Pulmonary artery endothelial cell (primary cell): Measurements from ENCODE around the gene KIR3DL2. TPM values are rescaled to one million over a fixed set of nuclear protein-coding genes. Genes with fewer than 3 reads are reported as not detected.

Source experiments
- total RNA-seq: library from RNA; depleted of rRNA; stranded (reverse); fragments of >200 nt; gene quantifications from 2 replicates; pipeline ENCODE4 v1.2.3, GENCODE V29; 2014

KIR3DL2 gene
- total RNA-seq, 1 donor from 2014 or later, result not detected

Other genes starting within 250 kb of the KIR3DL2 start
- not detected in 2 replicates for gene LILRB1, start 220.0 kb upstream of the KIR3DL2 start, total RNA-seq
- not detected in 2 replicates for gene LILRB4, start 187.5 kb upstream of the KIR3DL2 start, total RNA-seq
- not detected in 2 replicates for gene KIR3DL3, start 126.0 kb upstream of the KIR3DL2 start, total RNA-seq
- gene KIR2DL3, start 111.9 kb upstream of the KIR3DL2 start, total RNA-seq, result not detected in 2 replicates
- not detected in 2 replicates for gene KIR2DL1, start 80.7 kb upstream of the KIR3DL2 start, total RNA-seq
- gene KIR2DL4, start 46.8 kb upstream of the KIR3DL2 start, total RNA-seq, result not detected in 2 replicates
- gene KIR3DL1, start 34.0 kb upstream of the KIR3DL2 start, total RNA-seq, result not detected in 2 replicates
- gene KIR2DS4, start 17.8 kb upstream of the KIR3DL2 start, total RNA-seq, result not detected in 2 replicates
- not detected in 2 replicates for gene FCAR, start 23.8 kb downstream of the KIR3DL2 start, total RNA-seq
- not detected in 2 replicates for gene NCR1, start 55.7 kb downstream of the KIR3DL2 start, total RNA-seq
- gene NLRP7, start 97.1 kb downstream of the KIR3DL2 start, total RNA-seq, result not detected in 2 replicates
- gene NLRP2, start 115.9 kb downstream of the KIR3DL2 start, total RNA-seq, result 0.20 and 0.28 TPM in 2 replicates
- gene GP6, start 187.8 kb downstream of the KIR3DL2 start, total RNA-seq, result not detected in 2 replicates
- gene RDH13, start 212.7 kb downstream of the KIR3DL2 start, total RNA-seq, result 10.6 and 13.8 TPM in 2 replicates
- gene EPS8L1, start 225.4 kb downstream of the KIR3DL2 start, total RNA-seq, result 4.7 and 7.5 TPM in 2 replicates